ENCODE data around the gene ANKRD66. TPM values are rescaled to one million over a fixed set of nuclear protein-coding genes. Genes with fewer than 3 reads are reported as not detected.
"Not testable (repeated sequence)": the region's sequence is repeated elsewhere in the genome, so short reads cannot be mapped to it uniquely, and the experiment has no call there.

ANKRD66 gene
- total RNA-seq, 2 donors from 2014 or later = not detected

DNA sequence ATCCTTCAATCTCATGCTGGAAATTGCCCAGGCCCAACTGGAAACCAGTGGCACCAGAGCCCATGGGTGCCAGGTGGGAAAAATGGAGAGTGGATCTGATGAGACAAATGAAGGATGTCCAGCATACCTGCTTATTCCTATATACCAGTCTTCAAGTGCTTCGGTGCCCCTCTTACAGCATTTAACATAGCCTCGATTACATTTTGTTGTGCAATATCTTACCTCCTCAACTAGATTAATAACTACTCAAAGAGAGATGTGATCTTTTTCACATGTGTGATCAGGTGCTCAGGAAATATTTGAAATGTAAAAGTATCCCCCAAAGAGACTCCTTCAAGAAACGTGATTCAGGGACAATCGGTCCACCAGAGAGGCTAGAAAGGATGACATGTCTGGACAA is 4.8 kb upstream of the ANKRD66 start:
- no peaks in the 10 kb centered on the region for H3K36me3 ChIP-seq
- TF ChIP-seq CTCF (IDR thresholded peaks at IDR 0.05) = no peak
- H3K27me3 ChIP-seq (replicated peaks; ENCODE audit: insufficient read depth) = no peaks in the 10 kb centered on the region
- H3K4me3 ChIP-seq = no peak overlapping the region
- no peak for DNase-seq (ENCODE audit: low spot score)
- H3K27ac ChIP-seq = no peak overlapping the region
- no peaks in the 10 kb centered on the region for H3K4me1 ChIP-seq (ENCODE audit: control insufficient read depth in 1 of 2, low read depth in 2 of 2)
- no peaks in the 10 kb centered on the region for H3K9me3 ChIP-seq
- no peak for ATAC-seq (ENCODE audit: insufficient number of reproducible peaks, low FRiP score, low read depth)

DNA sequence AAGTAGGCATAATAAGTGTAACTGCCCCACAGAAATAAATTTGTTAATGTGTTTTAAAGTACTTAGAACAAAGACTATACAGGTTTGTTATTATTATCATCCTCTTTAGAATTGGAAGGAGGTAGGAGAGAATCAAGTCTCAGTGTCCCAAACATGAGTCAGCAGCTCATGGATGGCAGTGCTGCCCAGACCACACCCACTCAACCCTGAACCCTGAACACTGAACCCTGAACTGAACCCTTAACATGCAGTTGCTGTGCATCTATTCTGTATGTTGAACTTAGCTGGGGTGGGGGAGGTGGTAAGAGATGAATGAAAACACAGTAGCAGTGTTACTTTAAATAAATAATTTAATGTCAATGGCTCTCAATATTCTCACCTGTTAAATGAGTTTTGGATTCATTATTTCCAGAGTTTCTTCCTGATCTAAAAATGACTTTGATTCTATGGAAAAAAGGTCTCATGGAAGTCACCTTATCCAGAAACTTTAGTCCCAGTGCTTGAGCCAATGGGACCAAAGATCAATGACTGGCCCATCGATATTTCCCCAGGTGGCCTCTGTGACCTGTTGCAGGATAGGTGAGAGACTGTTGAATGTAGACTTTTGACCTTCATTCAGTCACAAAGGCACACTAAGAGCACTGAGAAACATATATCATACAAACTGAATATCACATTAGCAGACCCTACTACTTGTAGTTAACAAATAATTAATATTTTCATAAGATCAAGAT is 3.1 kb upstream of the ANKRD66 start:
- H3K9me3 ChIP-seq = no peaks in the 10 kb centered on the region
- no peak overlapping the region for H3K27ac ChIP-seq
- H3K4me1 ChIP-seq (ENCODE audit: control insufficient read depth in 1 of 2, low read depth in 2 of 2) = no peaks in the 10 kb centered on the region
- DNase-seq (ENCODE audit: low spot score) (no peak), ATAC-seq (ENCODE audit: insufficient number of reproducible peaks, low FRiP score, low read depth) (no peak)
- no peaks in the 10 kb centered on the region for H3K27me3 ChIP-seq (replicated peaks; ENCODE audit: insufficient read depth)
- no peak overlapping the region for H3K4me3 ChIP-seq
- TF ChIP-seq CTCF (IDR thresholded peaks at IDR 0.05) = no peak
- H3K36me3 ChIP-seq = no peaks in the 10 kb centered on the region

DNA sequence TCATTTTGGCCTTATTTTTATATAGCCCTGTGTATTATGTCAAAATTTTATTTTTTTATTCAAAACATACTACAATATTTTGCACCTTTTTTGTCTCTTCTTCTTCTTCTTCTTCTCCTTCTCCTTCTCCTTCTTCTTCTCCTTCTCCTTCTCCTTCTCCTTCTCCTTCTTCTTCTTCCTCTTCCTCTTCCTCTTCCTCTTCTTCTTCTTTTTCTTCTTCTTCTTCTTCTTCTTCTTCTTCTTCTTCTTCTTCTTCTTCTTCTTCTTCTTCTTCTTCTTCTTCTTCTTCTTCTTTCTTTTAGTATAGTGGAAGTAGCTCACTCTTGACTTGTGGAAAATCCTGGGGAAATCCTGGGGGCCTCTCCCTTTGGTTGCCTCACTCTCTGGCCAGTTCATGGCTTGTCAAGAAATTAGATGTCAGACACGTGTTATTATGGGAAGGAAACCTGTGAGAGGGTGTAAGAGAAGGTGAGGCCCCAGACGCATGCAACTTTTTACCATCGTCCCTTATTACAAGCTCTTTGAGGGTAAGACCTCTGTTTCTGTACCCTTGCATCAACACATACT is 2.5 kb upstream of the ANKRD66 start:
- not testable (repeated sequence) for H3K9me3 ChIP-seq; H3K27me3 ChIP-seq (replicated peaks; ENCODE audit: insufficient read depth); H3K27ac ChIP-seq; H3K4me3 ChIP-seq; ATAC-seq (ENCODE audit: insufficient number of reproducible peaks, low FRiP score, low read depth); DNase-seq (ENCODE audit: low spot score); H3K36me3 ChIP-seq; H3K4me1 ChIP-seq (ENCODE audit: control insufficient read depth in 1 of 2, low read depth in 2 of 2)

GRCh38 chr6:46745973-46746372 is 760 bp upstream of the ANKRD66 start:
- H3K4me1 ChIP-seq (ENCODE audit: control insufficient read depth in 1 of 2, low read depth in 2 of 2) = no peaks in the 10 kb centered on the region
- no peak overlapping the region for H3K27ac ChIP-seq
- no peaks in the 10 kb centered on the region for H3K36me3 ChIP-seq
- ATAC-seq (ENCODE audit: insufficient number of reproducible peaks, low FRiP score, low read depth) = no peak
- no peaks in the 10 kb centered on the region for H3K27me3 ChIP-seq (replicated peaks; ENCODE audit: insufficient read depth)
- TF ChIP-seq CTCF (IDR thresholded peaks at IDR 0.05) = no peak
- no peak overlapping the region for H3K4me3 ChIP-seq
- H3K9me3 ChIP-seq = no peaks in the 10 kb centered on the region
- DNase-seq (ENCODE audit: low spot score) = no peak

DNA sequence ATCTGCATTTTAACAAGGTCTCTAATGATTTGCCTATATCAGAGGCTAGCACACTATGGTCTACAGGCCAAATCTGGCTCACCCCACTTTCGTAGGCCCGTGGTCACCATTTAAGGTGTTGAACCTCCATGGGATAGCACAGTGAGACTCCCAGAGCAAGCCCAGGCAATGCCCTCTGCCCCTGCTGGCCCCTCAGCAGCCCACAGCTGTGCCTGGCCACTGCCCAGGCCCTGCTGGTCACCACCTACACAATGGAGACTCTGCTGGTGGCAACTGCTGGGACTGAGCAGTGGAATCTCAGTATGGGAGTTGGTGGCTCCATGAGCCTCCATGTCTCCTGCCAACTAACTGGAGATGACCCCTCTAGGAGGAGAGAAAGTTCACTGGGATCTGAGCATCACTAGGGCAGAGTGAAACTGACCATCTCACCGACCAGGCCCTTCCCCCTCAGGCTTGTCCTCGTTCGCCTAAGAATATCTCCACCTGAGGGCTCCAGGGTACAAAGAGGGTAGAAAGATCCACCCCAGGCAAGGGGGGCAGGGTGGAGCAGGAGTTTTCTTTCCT is 2.3 kb downstream of the ANKRD66 start:
- Histone ChIP-seq H3K9me3 (no peaks in the 10 kb centered on the region), H3K4me3 (no peak overlapping the region), H3K27me3 (replicated peaks; ENCODE audit: insufficient read depth) (no peaks in the 10 kb centered on the region), H3K4me1 (ENCODE audit: control insufficient read depth in 1 of 2, low read depth in 2 of 2) (no peaks in the 10 kb centered on the region), H3K36me3 (no peaks in the 10 kb centered on the region), H3K27ac (no peak overlapping the region)
- DNase-seq (ENCODE audit: low spot score) (no peak), ATAC-seq (ENCODE audit: insufficient number of reproducible peaks, low FRiP score, low read depth) (no peak)
- TF ChIP-seq CTCF (IDR thresholded peaks at IDR 0.05) = no peak
